NCI-H2196 treated with DMSO at 0.1 percent for 48 hours (cell line): ENCODE measurements around the gene NAP1L5.

ENCODE experiments used
- DNase-seq: peaks from one replicate; lab custom pipeline; 2025; ENCODE audit not compliant: unreplicated experiment; lab: John Stamatoyannopoulos, UW

Gene NAP1L5

GRCh38 chr4:88697588-88698329 lies at the start of gene NAP1L5:
Gene NAP1L5, minus strand, starts transcription at chr4:88697829. Its CDS starts 75 bp downstream, at chr4:88697754.
- no peak for DNase-seq

GRCh38 chr4:88747351-88747750 lies 49.7 kb upstream of the NAP1L5 start:
- no peak for DNase-seq

- no peak for DNase-seq
Measured at GRCh38 chr4:88746206-88746605, 48.6 kb upstream of the NAP1L5 start.

GRCh38 chr4:88745581-88746163 lies 48.0 kb upstream of the NAP1L5 start:
- no peak for DNase-seq

- DNase-seq: no peak
Measured at GRCh38 chr4:88745175-88745574, 47.5 kb upstream of the NAP1L5 start.

GRCh38 chr4:88744609-88745008 lies 47.0 kb upstream of the NAP1L5 start:
- no peak for DNase-seq

- no peak for DNase-seq
Measured at GRCh38 chr4:88743696-88744095, 46.1 kb upstream of the NAP1L5 start.

GRCh38 chr4:88742561-88742960 lies 44.9 kb upstream of the NAP1L5 start:
- no peak for DNase-seq

- DNase-seq: no peak
Measured at GRCh38 chr4:88738180-88738579, 40.6 kb upstream of the NAP1L5 start.

- DNase-seq: no peak
Measured at GRCh38 chr4:88737307-88737941, 39.8 kb upstream of the NAP1L5 start.

- DNase-seq: no peak
Measured at GRCh38 chr4:88736264-88736663, 38.6 kb upstream of the NAP1L5 start.

- no peak for DNase-seq
Measured at GRCh38 chr4:88735564-88735963, 37.9 kb upstream of the NAP1L5 start.

GRCh38 chr4:88734403-88734949 lies 36.8 kb upstream of the NAP1L5 start:
- no peak for DNase-seq

GRCh38 chr4:88732714-88733368 lies 35.2 kb upstream of the NAP1L5 start:
- DNase-seq: no peak

GRCh38 chr4:88731381-88731780 lies 33.8 kb upstream of the NAP1L5 start:
- no peak for DNase-seq

GRCh38 chr4:88730811-88731210 lies 33.2 kb upstream of the NAP1L5 start:
- DNase-seq: no peak

GRCh38 chr4:88729146-88729760 lies 31.6 kb upstream of the NAP1L5 start:
- no peak for DNase-seq

- no peak for DNase-seq
Measured at GRCh38 chr4:88728146-88728545, 30.5 kb upstream of the NAP1L5 start.

- DNase-seq: no peak
Measured at GRCh38 chr4:88725986-88726385, 28.4 kb upstream of the NAP1L5 start.

GRCh38 chr4:88725143-88725542 lies 27.5 kb upstream of the NAP1L5 start:
- DNase-seq: no peak

GRCh38 chr4:88724406-88724805 lies 26.8 kb upstream of the NAP1L5 start:
- DNase-seq: no peak
